ENCODE data around the gene TBCK. TPM values are rescaled to one million over a fixed set of nuclear protein-coding genes. Genes with fewer than 3 reads are reported as not detected.
"Not testable (repeated sequence)": the region's sequence is repeated elsewhere in the genome, so short reads cannot be mapped to it uniquely, and the experiment has no call there.

The TBCK gene
- total and polyA plus RNA-seq, 9 donors = 18.3 to 38.7 (median 22.3) TPM

DNA sequence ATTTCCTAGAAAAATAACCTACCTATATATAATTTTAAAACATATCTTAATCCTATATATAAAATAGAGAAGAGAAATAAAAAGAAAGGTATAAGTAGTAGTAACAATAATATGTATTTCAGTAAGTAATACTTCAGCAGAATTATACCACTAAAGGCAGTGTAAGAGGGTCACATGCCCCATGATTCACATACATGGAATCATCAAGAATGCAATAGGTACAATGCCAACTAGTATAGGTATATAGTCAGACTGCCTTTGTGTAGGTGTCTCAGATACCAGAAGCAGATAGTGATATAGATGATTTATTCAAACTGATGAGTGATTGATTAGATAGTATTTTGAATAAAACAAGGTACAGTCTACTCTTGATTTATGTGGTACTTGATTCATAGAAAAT, 9.8 kb upstream of the TBCK start:
- Histone ChIP-seq H3K4me1 (ENCODE audit: control insufficient read depth, insufficient read depth, low read length) (no peaks in the 10 kb centered on the region), H3K4me3 (ENCODE audit: low read length) (no peak overlapping the region), H3K36me3 (ENCODE audit: control insufficient read depth, insufficient read depth, low read length) (peaks cover 4% of the 10 kb centered on the region), H3K27ac (ENCODE audit: low read length) (no peak overlapping the region), H3K9me3 (replicated peaks; ENCODE audit: control insufficient read depth, low read depth, low read length) (no peaks in the 10 kb centered on the region), H3K27me3 (ENCODE audit: control insufficient read depth, insufficient read depth, low read length) (no peaks in the 10 kb centered on the region)
- no peak for DNase-seq

DNA sequence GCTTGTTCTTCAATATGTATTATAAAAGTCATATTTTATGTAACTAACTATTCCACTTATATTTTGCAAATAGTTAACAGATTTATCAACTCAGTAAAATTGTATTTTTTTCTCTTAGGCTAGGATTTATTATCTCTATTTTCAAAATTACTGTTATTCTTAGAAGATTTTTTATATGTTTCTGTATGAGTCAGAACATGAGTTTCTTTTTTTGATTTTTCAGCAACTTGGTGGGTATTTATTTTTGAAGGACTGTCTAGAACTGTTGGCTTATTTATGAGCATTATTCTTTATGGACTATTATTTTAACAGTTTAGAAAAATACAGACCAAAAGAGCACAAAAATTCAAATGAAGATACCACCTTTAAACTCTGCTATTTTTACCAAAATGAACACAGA, 7.1 kb upstream of the TBCK start:
- peaks cover 7% of the 10 kb centered on the region for H3K36me3 ChIP-seq (ENCODE audit: control insufficient read depth, insufficient read depth, low read length)
- DNase-seq = no peak
- H3K27me3 ChIP-seq (ENCODE audit: control insufficient read depth, insufficient read depth, low read length) = no peaks in the 10 kb centered on the region
- H3K4me1 ChIP-seq (ENCODE audit: control insufficient read depth, insufficient read depth, low read length) = no peaks in the 10 kb centered on the region
- H3K9me3 ChIP-seq (replicated peaks; ENCODE audit: control insufficient read depth, low read depth, low read length) = no peaks in the 10 kb centered on the region
- no peak overlapping the region for H3K4me3 ChIP-seq (ENCODE audit: low read length)
- no peak overlapping the region for H3K27ac ChIP-seq (ENCODE audit: low read length)

DNA sequence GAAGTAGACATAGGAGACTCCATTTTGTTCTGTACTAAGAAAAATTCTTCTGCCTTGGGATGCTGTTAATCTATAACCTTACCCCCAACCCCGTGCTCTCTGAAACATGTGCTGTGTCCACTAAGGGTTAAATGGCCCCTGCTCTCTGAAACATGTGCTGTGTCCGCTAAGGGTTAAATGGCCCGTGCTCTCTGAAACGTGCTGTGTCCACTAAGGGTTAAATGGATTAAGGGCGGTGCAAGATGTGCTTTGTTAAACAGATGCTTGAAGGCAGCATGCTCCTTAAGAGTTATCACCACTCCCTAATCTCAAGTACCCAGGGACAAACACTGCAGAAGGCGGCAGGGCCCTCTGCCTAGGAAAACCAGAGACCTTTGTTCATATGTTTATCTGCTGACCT, 5.8 kb upstream of the TBCK start:
- not testable (repeated sequence) for H3K4me1 ChIP-seq (ENCODE audit: control insufficient read depth, insufficient read depth, low read length); H3K27me3 ChIP-seq (ENCODE audit: control insufficient read depth, insufficient read depth, low read length); H3K4me3 ChIP-seq (ENCODE audit: low read length); DNase-seq; H3K9me3 ChIP-seq (replicated peaks; ENCODE audit: control insufficient read depth, low read depth, low read length); H3K27ac ChIP-seq (ENCODE audit: low read length); H3K36me3 ChIP-seq (ENCODE audit: control insufficient read depth, insufficient read depth, low read length)
- WGBS (ENCODE audit: insufficient coverage) = 75% methylated on average over 2 of the region's 6 CpGs

DNA sequence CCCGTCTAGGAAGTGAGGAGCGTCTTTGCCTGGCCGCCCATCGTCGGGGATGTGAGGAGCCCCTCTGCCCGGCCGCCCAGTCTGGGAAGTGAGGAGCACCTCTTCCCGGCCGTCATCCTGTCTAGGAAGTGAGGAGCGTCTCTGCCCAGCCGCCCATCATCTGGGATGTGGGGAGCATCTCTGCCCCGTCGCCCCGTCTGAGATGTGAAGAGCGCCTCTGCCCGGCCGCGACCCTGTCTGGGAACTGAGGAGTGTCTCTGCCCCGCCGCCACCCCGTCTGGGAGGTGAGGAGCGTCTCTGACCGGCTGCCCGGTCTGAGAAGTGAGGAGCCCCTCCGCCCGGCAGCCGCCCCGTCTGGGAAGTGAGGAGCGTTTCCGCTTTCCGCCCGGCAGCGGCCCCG, 5.2 kb upstream of the TBCK start:
- H3K4me3 ChIP-seq (ENCODE audit: low read length); H3K27me3 ChIP-seq (ENCODE audit: control insufficient read depth, insufficient read depth, low read length); H3K36me3 ChIP-seq (ENCODE audit: control insufficient read depth, insufficient read depth, low read length); DNase-seq; H3K27ac ChIP-seq (ENCODE audit: low read length); H3K9me3 ChIP-seq (replicated peaks; ENCODE audit: control insufficient read depth, low read depth, low read length); H3K4me1 ChIP-seq (ENCODE audit: control insufficient read depth, insufficient read depth, low read length): not testable (repeated sequence)
- WGBS (ENCODE audit: insufficient coverage) = 94% methylated on average over 23 of the region's 34 CpGs

DNA sequence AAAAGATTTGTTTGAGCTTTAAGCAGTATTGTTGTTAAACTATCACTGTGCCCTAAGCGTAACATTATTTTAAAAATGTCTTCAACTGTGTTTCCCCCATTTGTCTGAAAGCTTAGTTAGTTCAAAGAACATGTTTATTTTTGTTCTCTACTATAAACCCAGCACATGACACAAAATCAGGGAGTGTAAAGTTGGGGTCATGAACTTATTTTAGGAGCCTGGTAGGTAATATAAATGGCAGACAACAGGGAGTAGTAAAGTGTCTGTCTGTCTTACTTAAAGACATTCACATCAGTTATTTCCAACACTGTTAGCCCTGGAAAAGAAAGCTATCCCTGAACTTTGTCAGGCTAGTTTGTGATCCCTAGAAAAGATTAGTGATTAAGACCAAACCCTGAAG, 4.2 kb upstream of the TBCK start:
- Histone ChIP-seq H3K9me3 (replicated peaks; ENCODE audit: control insufficient read depth, low read depth, low read length) (no peaks in the 10 kb centered on the region), H3K27ac (ENCODE audit: low read length) (no peak overlapping the region), H3K36me3 (ENCODE audit: control insufficient read depth, insufficient read depth, low read length) (peaks cover 3% of the 10 kb centered on the region), H3K4me3 (ENCODE audit: low read length) (no peak overlapping the region), H3K4me1 (ENCODE audit: control insufficient read depth, insufficient read depth, low read length) (peaks cover 7% of the 10 kb centered on the region), H3K27me3 (ENCODE audit: control insufficient read depth, insufficient read depth, low read length) (no peaks in the 10 kb centered on the region)
- DNase-seq = no peak
- no CpG with 5 or more reads among the region's 1 CpG for WGBS (ENCODE audit: insufficient coverage)

DNA sequence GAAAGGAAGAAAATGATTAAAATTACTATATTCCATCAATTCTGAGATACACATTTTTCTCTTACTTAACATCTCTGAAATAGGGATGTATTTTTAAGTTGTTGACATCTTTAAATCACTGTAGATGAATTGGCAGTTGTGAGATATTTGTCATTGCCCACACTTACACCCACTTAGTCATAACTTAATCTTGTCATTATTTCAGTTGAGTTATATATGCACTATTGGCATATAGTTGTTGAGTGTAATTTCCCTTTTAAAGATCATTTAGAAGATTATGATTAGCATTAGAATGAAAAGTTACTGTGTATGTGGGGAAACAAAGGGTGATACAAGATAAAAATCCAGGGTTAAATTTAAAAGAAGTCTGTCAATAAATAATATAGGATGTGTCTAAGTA, 2.5 kb upstream of the TBCK start:
- Histone ChIP-seq H3K27ac (ENCODE audit: low read length) (no peak overlapping the region), H3K36me3 (ENCODE audit: control insufficient read depth, insufficient read depth, low read length) (peaks cover 3% of the 10 kb centered on the region), H3K4me3 (ENCODE audit: low read length) (no peak overlapping the region), H3K9me3 (replicated peaks; ENCODE audit: control insufficient read depth, low read depth, low read length) (no peaks in the 10 kb centered on the region), H3K4me1 (ENCODE audit: control insufficient read depth, insufficient read depth, low read length) (peaks cover 10% of the 10 kb centered on the region), H3K27me3 (ENCODE audit: control insufficient read depth, insufficient read depth, low read length) (no peaks in the 10 kb centered on the region)
- DNase-seq = no peak

DNA sequence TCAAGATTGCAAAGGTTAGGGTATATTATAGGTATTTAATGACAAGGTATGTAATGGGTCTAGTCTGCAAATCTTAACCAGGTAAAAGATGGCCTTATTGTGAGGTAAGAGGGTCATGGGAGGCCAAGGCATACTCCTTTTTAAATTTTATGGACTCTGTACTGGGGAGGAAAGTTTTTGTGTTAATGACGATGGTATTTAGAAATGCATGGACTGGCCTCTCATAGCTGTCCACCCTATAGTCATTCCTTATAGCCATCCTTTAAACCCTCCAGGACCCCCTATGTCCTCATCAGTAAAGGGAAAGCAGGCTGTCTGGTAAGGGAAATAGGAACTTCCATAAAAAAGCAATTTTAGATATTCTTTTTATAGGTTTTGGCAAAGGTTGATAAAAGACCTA, 1.8 kb upstream of the TBCK start:
- Histone ChIP-seq H3K4me3 (ENCODE audit: low read length) (no peak overlapping the region), H3K27ac (ENCODE audit: low read length) (no peak overlapping the region), H3K27me3 (ENCODE audit: control insufficient read depth, insufficient read depth, low read length) (no peaks in the 10 kb centered on the region), H3K36me3 (ENCODE audit: control insufficient read depth, insufficient read depth, low read length) (peaks cover 3% of the 10 kb centered on the region), H3K4me1 (ENCODE audit: control insufficient read depth, insufficient read depth, low read length) (peaks cover 10% of the 10 kb centered on the region), H3K9me3 (replicated peaks; ENCODE audit: control insufficient read depth, low read depth, low read length) (no peaks in the 10 kb centered on the region)
- DNase-seq = no peak
- WGBS (ENCODE audit: insufficient coverage) = no CpG with 5 or more reads among the region's 1 CpG

DNA sequence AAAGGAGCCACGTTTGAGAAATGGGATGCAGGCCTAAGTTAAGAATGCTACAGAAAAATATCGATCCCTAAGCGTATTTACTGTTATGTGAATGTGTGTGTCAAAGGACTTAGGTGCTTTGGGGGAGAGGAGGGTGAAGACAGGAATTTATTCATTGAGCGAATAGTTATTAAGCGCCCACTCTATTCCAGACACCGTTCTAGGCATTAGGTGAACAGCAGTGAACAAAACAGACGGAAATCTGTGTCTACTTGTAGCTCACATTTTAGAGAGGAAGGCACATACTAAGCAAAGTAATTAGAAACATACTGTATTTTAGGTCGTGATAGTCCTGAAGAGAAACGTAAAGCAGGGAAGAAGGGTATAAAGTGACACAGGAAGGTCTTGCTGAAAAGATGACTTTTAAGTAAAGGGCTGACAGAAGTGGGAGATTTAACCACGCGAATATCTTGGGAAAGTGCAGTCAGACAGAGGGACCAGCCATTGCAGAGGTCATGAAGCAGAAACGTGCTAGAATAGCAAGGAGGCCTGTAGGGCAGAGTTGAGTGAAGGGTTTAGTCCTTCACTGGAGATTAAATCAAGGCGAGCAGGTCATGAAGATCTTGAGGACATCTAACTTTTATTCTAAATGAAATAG, 882 bp upstream of the TBCK start:
- Histone ChIP-seq H3K4me1 (ENCODE audit: control insufficient read depth, insufficient read depth, low read length) (peaks cover 10% of the 10 kb centered on the region), H3K27me3 (ENCODE audit: control insufficient read depth, insufficient read depth, low read length) (no peaks in the 10 kb centered on the region), H3K9me3 (replicated peaks; ENCODE audit: control insufficient read depth, low read depth, low read length) (no peaks in the 10 kb centered on the region), H3K4me3 (ENCODE audit: low read length) (peak overlapping the region; percentile 68), H3K36me3 (ENCODE audit: control insufficient read depth, insufficient read depth, low read length) (peaks cover 3% of the 10 kb centered on the region), H3K27ac (ENCODE audit: low read length) (peak overlapping the region; percentile 99)
- DNase-seq = peak; percentile 15
- WGBS (ENCODE audit: insufficient coverage) = 1% methylated on average over 7 of the region's 13 CpGs

DNA sequence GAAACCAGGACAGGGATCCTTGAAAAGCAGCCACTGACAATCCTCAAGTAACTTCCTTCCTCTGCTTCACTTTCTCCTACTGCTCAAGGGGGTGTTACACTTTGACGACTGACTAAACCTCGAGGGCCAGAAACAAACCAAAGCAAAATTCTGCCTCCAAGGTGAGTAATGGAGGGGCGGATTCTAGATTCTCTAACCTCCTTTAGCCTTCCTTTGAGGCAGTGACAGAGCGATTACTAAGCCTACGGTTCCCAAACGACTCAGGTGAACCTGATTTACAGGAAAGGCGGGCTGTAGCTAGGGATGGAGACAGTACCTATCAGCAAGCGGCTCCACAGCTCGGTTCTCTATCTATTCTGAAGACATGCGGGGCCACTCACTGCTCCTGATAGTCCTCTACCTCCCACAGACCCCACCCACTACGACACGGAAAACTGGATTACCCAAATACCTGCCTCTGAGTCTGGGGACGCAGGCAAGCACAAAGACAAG, 487 bp downstream of the TBCK start:
- DNase-seq = peak; percentile 23
- Histone ChIP-seq H3K27ac (ENCODE audit: low read length) (peak overlapping the region; percentile 99), H3K4me1 (ENCODE audit: control insufficient read depth, insufficient read depth, low read length) (peaks cover 10% of the 10 kb centered on the region)

DNA sequence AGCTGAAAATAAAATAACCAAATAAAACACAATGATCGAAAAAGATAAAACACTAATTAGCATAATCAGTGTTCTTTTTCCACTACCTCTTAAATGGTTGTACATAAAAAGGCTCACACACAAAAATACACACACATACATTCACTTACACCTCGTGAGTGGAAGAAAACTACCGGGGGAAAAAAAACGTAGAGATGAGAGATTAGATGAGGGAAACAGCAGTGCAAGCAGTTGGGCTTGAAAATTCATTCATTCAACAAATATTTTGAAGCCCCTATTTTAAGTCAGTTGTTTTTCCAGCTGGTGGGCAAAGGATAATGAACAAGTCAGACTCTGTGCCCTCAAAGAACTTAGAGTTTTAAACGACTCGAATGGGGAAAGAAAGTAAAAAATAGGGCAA, 1.0 kb downstream of the TBCK start:
- H3K9me3 ChIP-seq (replicated peaks; ENCODE audit: control insufficient read depth, low read depth, low read length) = no peaks in the 10 kb centered on the region
- WGBS (ENCODE audit: insufficient coverage) = no CpG with 5 or more reads among the region's 6 CpGs
- peaks cover 10% of the 10 kb centered on the region for H3K4me1 ChIP-seq (ENCODE audit: control insufficient read depth, insufficient read depth, low read length)
- H3K27me3 ChIP-seq (ENCODE audit: control insufficient read depth, insufficient read depth, low read length) = no peaks in the 10 kb centered on the region
- H3K36me3 ChIP-seq (ENCODE audit: control insufficient read depth, insufficient read depth, low read length) = no peaks in the 10 kb centered on the region
- H3K27ac ChIP-seq (ENCODE audit: low read length) = no peak overlapping the region
- DNase-seq = no peak
- H3K4me3 ChIP-seq (ENCODE audit: low read length) = peak overlapping the region; percentile 68

More for the DNA sequence above, 487 bp downstream of the TBCK start:
- no peaks in the 10 kb centered on the region for H3K9me3 ChIP-seq (replicated peaks; ENCODE audit: control insufficient read depth, low read depth, low read length)
- H3K36me3 ChIP-seq (ENCODE audit: control insufficient read depth, insufficient read depth, low read length) = no peaks in the 10 kb centered on the region
- 0% methylated on average over 2 of the region's 13 CpGs for WGBS (ENCODE audit: insufficient coverage)
- H3K27me3 ChIP-seq (ENCODE audit: control insufficient read depth, insufficient read depth, low read length) = no peaks in the 10 kb centered on the region
- peak overlapping the region; percentile 68 for H3K4me3 ChIP-seq (ENCODE audit: low read length)

DNA sequence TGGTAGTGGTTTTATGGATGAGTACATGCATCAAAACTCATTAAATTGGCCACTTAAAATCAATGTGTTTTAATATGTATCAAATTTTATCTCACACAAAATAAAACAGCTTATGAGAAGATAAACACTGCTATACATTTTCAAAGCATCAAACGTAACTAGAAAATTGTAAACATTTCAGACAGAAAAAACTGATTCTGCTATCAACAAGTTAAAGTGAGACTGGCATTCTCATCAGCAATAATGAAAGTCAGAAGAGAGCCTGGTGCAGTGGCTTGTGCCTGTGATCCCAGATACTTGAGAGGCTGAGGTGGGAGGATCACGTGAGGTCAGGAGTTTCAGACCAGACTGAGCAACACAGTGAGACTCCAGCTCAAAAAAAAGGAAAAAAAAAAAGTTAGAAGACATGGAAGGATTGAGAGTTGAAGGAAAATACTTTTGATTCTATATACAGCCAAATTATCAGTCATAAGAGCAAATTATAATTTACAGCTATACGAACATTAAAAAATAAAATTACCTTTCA, 2.9 kb downstream of the TBCK start:
- H3K27ac ChIP-seq (ENCODE audit: low read length) = no peak overlapping the region
- WGBS (ENCODE audit: insufficient coverage) = 60% methylated on average over 1 of the region's 3 CpGs
- DNase-seq = no peak
- H3K4me3 ChIP-seq (ENCODE audit: low read length) = no peak overlapping the region
- no peaks in the 10 kb centered on the region for H3K9me3 ChIP-seq (replicated peaks; ENCODE audit: control insufficient read depth, low read depth, low read length)
- peaks cover 3% of the 10 kb centered on the region for H3K36me3 ChIP-seq (ENCODE audit: control insufficient read depth, insufficient read depth, low read length)
- peaks cover 10% of the 10 kb centered on the region for H3K4me1 ChIP-seq (ENCODE audit: control insufficient read depth, insufficient read depth, low read length)
- no peaks in the 10 kb centered on the region for H3K27me3 ChIP-seq (ENCODE audit: control insufficient read depth, insufficient read depth, low read length)
